Stimulated activated CD4-positive, alpha-beta T cell treated with anti-CD3 and anti-CD28 coated beads, Interleukin-4, amount 100 ng/mL, for 48 hours (primary cell): Measurements from ENCODE around the gene SLC35C1.
"Not testable (repeated sequence)": the region's sequence is repeated elsewhere in the genome, so short reads cannot be mapped to it uniquely, and the experiment has no call there.

ENCODE experiments used
- DNase-seq, 2 donors: peaks; one replicate each; pipeline ENCODE4 v3.0.0-alpha.2; 2020; ENCODE audit warnings: low read depth in 2 of 2

SLC35C1 gene

DNA sequence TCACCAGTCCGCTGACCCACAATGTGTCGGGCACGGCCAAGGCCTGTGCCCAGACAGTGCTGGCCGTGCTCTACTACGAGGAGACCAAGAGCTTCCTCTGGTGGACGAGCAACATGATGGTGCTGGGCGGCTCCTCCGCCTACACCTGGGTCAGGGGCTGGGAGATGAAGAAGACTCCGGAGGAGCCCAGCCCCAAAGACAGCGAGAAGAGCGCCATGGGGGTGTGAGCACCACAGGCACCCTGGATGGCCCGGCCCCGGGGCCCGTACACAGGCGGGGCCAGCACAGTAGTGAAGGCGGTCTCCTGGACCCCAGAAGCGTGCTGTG lies 6.1 kb downstream of the SLC35C1 start:
- DNase-seq = no peak

DNA sequence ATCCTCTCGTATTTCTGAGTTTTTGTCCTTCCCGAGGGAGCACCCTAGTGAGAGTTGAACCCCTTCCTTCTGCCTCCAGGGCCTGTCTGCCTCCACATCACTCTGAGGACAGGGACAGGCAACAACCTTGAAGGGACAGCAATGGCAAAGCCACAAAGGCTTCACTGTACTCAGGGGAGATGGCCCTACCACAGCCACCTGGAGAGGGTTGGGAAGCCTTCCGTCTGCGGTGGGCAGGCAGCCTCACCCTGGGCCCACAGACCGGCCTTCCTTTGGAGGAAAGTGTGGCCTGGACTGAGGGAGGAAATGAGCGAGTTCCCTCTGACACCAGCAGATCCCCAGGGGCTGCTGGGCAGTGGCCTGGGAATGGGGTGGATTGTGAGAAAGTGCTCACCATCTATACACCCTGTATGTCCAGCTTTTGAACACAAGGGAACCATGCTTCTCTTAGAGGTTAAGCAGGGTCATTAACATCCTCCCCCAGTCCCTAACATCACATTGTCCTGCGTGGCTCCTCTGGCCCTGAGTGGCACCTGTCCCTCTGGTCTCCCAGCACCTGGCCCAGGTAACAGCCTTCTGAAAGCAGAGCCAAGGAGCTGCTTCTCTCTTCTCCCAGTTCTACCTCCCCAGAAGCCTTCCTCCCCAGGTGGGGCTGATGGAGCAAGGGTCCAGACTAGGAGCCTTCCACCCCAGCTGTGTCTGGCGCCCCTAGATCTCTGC lies 6.8 kb downstream of the SLC35C1 start:
- DNase-seq = no peak

DNA sequence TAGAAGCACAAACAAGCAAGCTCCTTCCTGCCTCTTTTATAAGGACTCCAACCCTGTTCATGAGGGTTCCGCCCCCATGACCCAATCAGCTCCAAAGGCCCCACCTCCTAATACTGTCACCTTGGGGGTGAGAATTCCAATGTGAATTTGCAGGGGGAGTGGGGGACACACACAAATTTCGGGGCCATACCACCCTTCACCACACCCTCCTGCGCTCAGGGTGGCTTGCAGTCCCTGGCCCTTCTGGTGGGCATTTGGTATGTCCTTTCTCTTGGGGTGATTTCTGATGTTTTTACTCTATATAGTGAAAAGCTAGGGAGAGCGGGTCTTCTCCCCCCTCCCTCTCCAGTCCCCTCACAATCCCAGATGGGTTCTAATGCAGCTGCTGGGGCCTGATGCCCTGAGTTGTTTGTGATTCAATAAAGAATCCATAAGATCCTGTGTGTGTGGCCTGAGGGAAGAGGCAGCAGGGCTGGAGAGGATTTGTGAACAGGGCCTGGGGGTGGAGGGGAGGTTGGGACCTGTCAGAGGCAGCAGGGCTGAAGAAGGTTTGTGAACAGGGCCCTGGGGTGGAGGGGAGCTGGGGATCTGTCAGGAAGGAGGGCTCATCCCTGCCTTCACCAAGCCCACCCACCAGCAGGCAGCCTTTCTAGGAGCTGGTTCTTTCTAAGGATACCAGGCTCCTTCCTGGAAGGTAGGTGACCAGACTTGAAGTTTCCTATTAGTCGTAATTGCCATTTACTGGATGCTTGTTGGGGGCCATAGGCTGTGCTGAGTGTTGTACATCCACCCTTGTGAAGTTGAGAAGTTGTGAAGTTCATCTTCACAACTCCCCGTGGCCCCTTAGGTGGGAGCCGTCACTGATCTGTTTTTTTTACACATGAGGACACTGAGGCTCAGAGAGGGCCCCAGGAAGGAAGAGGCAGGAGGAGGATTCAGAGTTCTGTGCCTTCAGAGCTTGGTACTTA lies 7.9 kb downstream of the SLC35C1 start:
- DNase-seq = no peak

DNA sequence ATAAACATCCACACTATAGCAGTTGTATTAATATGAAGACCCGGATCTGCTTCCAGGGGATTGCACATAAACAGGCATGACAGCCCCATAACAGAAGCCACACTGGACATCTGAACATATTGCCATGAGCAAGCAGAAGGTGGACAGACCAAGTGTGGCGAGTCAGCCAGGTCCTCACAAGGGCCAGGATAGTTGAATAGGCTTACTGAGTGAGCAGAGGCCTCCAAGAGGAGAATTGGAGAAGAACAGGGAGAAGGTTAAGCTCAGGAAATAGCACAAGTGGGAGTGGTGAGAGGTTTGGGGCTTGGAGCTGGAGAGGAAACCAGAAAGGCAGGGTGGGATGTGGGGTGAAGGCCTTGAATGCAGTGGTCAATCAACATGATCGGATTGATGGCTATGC lies 10.8 kb downstream of the SLC35C1 start:
- DNase-seq = no peak

DNA sequence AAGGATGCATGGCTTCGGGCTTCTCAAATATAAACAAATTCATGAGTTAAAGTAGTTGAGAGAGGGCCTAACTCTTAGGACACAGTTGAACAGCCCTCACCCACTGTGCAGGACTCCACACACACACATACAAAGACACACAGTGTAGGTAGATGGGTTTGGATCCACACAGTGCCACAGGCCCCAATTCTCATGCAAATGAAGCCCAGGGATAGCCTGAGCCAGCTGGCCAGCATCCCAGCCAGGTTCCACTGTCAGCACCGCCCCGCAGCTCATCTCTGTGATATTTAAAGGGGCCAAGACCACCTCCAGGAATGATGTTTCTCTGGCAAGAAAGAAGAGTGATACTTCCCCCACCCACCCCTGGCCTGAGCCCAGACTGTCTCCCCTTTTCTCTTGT lies 11.7 kb downstream of the SLC35C1 start:
- DNase-seq = no peak

DNA sequence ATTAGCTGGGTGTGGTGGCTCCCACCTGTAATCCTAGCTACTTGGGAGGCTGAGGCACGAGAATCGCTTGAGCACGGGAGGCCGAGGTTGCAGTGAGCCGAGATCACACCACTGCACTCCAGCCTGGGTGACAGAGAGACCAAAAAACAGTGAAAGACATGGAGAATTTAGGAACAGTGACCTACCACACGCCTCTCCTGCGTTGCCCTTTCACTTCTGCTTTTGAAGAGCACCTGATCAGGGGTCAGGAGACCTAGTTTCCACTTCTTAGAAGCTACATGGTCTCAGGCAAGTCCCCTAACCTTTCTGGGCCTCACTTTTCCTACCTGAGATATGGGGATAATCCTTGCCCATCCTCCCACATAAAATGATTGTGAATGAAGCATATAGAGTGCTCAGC lies 12.2 kb downstream of the SLC35C1 start:
- no peak for DNase-seq

DNA sequence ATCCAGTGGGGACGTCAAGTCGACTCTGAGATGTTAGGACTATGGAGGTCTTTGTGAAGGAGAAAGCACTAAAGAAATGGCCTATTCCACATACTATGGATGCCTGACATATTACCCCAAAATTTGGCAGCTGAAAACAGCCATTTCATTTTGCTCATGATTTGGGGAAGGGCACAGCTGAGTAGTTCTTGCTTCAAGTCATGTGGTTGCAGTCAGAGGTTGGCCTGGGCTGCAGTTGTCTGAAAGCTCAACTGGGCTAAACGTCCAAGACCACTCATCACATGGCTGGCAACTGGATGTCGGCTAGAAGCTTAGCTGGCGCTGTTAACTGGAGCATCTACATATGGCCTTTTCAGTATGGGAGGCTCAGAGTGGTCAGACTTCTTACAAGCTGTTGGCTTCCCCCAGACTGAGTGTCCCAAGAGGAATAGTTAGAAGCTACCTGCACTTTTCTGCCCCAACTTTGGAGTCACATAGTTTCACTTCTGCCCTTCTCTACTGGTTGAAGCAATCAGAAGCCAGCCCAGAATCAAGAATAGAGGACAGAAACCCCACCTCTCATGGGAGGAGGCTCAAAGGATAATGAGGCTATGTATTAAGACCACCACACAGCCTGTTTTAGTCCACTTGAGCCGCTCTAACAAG lies 14.1 kb downstream of the SLC35C1 start:
- no peak for DNase-seq

DNA sequence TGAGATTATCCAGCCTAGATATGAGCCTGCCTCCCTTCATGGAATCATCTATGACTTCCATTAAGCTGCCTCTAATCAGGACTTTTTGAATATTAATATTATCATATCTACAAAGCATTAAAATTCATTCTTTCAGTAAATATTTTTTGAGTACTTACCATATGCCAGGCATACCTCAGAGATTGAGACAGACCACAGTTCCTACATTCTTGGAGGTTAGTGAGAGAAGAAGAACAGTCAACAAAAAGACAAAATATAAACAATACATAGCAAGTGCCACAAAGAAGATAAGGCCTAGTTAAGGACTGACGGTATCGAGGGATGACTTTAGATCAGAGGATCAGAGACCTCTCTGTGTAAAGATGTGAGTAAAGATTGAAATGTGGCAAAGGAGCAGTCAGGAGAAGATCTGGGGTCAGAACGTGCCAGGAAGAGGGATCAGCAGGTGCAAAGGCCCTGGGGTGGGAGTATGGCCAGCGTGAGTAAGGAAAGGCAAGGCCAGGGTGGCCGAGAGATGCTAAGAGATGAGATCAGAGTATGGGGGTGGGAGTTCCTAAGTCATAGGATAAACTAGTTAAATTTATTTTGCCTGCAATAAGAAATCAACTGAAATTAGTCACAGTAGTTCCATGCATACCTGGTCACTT lies 15.4 kb downstream of the SLC35C1 start:
- DNase-seq = no peak

DNA sequence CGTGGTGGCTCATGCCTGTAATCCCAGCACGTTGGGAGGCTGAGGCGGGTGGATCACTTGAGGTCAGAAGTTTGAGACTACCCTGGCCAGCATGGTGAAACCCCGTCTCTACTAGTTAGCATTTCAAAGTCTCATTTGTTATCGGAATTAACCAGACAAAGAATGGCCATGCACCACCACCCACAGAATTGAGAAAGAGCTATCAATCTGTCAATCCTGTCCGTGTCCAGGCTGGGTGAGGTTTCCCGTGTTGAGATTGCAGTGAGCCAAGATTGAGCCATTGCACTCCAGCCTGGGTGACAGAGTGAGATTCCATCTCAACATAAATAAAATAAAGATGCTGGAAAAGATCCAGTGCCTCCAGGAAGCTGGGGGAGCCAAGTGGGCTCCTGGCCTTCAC lies 21.5 kb downstream of the SLC35C1 start:
- not testable (repeated sequence) for DNase-seq

DNA sequence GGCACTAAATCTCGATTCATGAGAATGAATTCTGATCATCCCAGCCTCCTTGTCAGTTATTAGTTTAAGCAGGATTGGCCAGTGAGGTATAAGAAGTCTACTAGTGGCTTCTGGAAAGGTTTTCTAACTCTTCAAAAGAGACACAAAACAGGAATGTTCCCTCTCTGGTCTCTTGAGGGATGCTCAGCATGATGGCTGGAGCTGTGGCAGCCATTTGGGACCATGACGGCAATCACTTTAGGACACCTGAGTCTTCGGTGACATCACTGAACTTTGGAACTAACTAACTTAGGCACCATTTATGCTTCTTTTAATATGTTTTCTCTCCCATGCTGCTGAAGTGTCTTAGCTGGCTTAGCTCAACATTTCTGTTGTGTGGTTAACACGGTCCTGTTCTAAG lies 22.2 kb downstream of the SLC35C1 start:
- no peak for DNase-seq

DNA sequence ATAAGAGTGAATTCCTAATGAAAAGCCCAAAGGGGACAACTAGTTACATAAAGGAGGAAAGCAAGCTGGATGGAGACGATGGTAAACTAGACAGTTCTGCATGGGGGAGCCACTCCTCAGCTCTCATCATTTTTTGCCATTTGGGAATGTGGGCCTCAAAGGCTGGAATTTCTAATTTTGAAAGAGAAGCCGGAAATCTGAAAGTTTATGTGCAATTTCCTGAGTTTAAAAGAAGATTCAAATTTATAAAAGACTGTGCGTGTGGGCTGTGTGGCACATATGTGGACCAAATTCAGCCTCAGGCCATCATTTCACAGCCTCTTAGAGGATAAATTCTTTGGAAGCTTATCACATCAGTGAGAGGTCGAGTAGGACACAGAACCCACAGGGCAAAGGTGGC lies 24.0 kb downstream of the SLC35C1 start:
- no peak for DNase-seq

DNA sequence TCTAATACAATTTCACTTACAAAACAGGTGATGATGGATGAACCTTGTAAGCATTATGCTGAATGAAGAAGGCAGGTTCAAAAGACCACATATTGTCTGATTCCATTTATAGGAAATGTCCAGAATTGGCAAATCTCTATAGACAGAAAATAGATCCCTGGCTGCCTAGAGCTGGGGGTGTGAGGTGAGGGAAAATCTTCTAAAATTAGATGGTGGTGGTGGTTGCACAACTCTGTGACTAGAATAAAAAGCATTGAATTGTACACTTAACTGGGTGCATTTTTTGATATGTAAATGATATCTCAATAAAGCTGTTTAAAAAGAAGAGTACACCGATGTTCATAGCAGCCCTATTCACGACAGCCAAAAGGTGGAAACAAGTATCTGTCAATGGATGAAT lies 25.6 kb downstream of the SLC35C1 start:
- DNase-seq = no peak

DNA sequence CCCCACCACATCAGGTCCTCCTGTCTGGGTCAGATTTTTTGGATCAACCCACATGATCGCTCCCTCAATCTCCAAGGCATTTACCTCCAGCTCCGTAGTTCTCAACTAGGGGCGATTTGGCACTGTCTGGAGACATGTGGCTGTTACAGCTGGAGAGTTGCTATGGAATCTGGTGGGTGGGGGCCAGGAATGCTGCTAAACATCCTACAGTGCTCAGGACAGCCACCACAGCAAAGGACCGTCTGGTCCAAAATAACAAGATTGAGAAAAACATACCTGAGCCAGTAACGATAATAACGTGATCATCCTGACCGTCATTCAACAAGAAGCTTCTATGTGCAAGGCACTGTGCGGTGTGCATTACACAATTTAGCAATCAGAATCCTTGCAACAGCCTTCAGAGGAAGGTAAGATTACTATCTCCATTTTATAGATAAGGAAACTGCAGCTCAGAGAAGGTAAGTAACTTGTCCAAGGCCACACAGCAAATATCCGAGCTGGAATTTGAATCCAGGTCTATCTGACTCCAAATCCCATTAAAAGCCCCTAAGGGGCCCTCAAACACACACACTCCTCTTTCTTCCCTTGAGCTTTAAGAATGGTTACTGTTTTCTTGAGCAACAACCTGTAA lies 28.0 kb downstream of the SLC35C1 start:
- no peak for DNase-seq

DNA sequence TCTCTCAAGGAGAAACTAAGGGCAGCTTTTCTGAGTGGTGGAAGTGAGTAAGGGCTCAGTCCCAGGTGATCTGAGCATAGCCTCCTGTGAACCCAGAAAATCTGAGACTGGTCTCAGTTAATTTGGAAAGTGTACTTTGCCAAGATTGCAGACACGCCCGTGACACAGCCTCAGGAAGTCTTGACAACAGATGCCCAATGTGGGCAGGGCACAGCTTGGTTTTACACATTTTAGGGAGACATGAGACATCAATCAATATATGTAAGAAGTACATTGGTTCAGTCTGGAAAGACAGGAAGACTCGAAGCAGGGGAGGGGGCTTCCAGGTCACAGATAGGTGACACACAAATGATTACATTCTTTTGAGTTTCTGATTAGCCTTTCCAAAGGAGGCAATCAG lies 28.8 kb downstream of the SLC35C1 start:
- DNase-seq = no peak

DNA sequence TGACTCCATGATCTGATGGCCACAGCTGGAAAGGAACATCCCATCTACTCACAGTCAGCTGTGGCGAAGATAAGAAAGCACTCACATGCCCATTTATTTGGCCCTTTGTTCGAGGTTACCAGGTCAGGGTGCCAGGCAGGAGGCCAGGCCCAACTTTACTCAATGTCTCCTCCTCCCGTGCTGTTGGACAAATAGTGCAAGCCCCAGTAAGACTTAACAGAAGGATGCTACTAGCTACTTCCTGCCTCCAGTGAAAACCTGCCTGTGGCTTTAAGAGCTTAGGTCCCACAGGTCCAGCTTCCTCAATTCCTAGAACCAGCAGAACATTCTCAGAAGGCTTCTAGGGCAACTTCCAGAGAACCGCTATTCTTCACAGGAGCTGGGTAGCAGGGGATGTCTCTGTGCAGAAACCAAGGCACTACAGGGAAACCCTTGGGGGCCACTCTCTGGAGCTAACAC lies 29.4 kb downstream of the SLC35C1 start:
- DNase-seq = no peak

DNA sequence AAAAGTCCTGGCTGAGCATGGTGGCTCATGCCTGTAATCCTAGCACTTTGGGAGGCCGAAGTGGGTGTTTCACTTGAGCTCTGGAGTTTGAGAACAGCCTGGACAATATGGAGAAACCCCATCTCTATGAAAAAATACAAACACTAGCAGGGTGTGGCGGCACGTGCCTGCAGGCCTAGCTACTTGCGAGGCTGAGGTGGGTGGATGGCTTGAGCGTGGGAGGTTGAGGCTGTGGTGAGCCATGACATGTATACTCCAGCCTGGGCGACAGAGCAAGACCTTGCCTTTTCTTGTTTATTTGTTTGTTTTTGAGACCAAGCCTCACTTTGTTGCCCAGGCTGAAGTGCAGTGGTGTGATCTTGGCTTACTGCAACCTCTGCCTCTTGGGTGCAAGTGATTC lies 34.3 kb downstream of the SLC35C1 start:
- DNase-seq = no peak

DNA sequence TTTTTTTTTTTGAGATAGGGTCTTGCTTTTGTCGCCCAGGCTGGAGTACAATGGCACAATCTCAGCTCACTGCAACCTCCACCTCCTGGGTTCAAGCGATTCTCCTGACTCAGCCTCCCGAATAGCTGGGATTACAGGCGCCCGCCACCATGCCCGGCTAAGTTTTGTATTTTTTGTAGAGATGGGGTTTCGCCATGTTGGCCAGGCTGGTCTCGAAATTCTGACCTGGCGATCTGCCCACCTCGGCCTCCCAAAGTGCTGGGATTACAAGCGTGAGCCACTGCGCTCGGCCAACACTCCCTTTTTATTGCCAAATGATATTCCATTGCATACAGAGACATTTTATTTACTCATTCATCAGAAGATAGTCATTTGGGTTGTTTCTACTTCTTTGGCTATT lies 35.3 kb downstream of the SLC35C1 start:
- DNase-seq = not testable (repeated sequence)

DNA sequence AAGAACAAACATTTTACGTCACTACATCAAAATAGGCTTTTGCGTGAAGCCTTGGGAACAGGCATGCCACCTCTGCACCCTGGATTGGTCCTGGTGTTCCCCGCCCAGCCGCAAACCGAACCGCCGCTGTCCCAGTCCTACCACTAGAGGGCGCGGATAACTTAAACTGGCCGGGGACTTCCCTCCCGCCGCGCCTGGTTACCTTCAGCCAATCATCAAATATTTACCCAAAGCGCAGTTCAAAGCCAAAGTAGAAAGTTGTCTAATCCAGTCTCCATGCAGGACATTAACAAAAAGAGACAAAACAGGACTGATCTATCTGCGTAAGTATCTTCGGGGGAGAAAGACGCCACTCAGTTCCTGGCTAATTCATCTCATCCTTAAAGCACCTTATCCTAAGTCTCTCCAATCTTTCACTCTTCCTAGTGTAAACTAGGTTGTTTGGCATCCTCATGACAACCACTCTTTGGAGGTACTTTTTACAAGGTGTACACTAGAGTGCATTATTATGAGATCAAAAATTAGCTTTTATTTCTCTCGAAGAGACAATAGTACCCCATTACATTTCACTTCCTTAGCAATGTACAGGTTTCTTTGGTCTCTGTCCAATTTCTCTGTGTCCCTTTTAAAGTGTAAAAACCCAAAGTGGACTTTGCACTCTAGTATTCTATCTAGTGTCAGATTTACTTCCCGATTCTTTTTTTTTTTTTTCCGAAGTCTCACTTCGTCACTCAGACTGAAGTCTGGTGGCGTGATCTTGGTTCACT lies 38.4 kb downstream of the SLC35C1 start:
- DNase-seq = peak; percentile 83 to 84

DNA sequence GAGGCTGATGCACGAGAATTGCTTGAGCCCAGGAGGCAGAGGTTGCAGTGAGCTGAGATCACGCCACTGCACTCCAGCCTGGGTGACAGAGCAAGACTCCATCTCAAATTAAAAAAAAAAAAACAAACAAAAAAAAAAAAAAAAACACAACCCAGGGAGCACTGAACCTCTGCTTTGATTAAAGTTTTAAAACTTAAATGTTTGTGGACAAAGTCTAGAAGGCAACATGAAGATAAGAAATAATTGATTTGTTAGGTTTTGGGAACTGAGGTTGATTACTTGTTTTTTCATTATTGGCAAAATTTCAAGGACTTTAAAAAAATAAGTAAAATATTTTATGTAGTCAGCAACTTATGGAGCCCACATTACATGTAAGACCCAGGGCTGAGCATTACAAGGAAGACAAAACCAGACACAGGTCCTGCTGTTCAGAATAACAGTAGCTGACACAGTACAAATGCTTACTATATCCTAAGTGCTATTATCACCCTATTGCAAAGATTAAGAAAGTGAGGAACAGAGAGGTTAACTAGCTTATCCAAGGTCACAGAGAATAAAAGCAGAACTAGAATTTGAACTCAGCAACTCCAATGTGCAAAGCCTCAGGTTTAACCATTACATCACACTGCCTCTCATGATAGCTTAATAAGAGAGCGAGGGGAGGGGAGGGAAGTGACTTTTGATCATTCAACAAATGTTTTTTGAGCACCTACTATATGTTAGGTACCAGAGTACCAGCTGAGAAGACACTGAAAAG lies 40.1 kb downstream of the SLC35C1 start:
- no peak for DNase-seq

DNA sequence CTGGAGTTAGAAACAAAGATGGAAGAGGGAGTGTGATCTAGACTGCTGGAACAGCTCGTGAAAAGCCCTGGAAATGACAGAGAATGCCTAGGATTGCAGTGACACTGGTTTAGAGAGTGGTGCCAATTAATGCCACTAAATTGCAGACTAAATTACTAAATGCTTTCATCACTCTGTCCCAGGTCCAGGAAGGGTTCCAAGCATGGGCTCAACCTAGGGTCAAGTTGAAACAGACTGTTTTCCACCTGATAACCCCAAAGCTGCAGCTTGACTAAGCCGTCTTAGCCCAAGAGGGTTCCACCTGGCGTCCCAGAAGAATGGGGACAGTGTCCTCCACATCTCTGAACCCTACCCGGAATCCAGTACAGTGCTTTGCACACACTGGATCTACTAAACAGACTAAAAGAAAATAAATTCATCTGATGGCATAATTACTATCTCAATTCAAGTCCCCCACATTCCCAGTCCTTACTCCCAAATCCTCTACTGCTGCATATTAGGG lies 41.3 kb downstream of the SLC35C1 start:
- DNase-seq = no peak
